GM12874 (cell line): ENCODE data around the gene CDK7.

Experiments
- TF ChIP-seq, protein P1 (sequence below): IDR thresholded peaks from 2 replicates; pipeline ENCODE4 v1.5.1; 2011; ENCODE audit warnings: low read depth, mild to moderate bottlenecking, control low read depth, low read length, moderate library complexity; ENCODE audit not compliant: insufficient read depth

CDK7 gene

DNA sequence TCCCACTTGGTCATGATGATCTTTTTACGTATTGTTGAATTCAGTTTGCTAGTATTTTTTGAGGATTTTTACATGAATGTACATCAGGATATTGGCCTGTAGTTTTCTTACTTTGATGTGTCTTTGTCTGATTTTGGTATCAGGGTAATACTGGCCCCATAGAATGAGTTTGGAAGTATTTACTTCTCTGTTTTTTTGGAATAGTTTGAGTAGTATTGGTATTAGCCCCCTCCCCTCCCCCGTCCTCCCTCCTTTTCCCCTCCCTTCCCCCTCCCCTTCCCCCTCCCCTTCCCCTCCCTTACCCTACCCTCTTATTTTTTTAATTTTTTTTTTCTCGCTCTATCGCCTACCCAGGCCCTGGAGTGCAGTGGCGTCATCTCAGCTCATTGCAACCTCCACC, 10.3 kb downstream of the CDK7 start:
- TF ChIP-seq, protein P1, sequence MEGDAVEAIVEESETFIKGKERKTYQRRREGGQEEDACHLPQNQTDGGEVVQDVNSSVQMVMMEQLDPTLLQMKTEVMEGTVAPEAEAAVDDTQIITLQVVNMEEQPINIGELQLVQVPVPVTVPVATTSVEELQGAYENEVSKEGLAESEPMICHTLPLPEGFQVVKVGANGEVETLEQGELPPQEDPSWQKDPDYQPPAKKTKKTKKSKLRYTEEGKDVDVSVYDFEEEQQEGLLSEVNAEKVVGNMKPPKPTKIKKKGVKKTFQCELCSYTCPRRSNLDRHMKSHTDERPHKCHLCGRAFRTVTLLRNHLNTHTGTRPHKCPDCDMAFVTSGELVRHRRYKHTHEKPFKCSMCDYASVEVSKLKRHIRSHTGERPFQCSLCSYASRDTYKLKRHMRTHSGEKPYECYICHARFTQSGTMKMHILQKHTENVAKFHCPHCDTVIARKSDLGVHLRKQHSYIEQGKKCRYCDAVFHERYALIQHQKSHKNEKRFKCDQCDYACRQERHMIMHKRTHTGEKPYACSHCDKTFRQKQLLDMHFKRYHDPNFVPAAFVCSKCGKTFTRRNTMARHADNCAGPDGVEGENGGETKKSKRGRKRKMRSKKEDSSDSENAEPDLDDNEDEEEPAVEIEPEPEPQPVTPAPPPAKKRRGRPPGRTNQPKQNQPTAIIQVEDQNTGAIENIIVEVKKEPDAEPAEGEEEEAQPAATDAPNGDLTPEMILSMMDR: no peak

DNA sequence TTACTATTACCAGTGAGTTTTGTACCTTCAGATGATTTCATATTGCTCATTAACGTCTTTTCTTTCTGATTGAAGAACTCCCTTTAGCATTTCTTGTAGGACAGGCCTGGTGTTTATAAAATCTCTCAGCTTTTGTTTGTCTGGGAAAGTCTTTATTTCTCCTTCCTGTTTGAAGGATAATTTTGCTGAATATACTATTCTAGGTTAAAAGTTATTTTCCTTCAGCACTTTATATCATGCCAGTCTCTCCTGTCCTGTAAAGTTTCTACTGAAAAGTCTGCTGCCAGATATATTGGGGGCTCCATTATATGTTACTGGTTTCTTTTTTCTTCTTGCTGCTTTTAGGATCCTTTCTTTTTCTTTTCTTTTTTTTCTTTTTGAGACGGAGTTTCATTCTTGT, 13.3 kb downstream of the CDK7 start:
- TF ChIP-seq, protein P1: no peak

DNA sequence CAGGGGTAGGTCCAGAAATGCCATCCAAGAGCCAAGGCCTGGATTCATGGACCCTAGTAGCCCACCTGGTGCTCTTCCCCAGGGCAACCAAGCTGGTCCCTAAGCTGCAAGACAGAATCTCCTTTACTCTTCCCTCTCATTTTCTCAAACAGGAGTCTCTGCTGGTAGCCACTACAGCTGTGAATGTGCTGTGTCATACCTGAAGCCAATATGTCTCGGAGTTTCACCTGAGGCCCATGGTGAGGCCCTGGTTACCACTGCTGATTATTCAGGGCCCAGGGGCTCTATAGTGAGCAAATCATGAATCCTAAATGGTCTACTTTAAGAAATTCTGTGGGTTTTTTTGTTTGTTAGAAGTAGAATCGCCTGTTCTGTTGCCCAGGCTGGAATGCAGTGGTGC, 15.9 kb downstream of the CDK7 start:
- TF ChIP-seq, protein P1: no peak

DNA sequence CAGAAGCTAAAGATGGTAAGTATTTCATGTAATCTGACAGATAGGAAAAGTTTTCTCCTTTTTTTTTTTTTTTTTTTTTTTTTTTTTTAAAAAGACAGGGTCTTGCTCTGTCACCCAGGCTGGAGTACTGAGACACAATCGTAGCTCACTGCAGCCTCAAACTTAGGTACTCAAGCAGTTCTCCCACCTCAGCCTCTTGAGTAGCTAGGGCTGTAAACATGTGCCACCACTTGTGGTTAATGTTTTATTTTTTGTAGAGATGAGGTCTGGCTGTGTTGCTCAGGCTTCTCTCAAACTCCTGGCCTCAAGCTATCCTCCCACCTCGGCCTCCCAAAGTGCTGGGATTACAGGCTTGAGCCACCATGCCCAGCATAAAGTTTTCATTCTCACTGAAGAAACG, 17.8 kb downstream of the CDK7 start:
- TF ChIP-seq, protein P1: no peak

DNA sequence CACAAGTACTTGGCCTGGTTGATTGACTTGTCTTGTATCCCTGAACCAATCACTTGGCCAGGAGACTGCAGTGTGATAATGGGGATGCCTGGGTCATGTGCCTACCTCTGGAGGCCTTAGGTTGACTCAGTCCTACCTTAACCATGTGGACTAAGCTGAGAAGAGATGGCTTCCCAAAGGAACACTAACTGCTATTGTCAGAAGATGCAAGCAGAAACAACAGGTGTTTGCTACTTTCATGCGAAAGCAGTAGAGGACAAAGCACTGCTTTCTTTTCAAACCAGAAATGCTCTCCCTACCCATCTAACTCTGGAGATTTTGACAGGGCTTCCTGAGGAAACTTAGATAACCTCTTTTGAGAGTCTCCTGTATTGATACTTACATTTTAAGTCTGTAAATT, 22.9 kb downstream of the CDK7 start:
- TF ChIP-seq, protein P1: no peak

DNA sequence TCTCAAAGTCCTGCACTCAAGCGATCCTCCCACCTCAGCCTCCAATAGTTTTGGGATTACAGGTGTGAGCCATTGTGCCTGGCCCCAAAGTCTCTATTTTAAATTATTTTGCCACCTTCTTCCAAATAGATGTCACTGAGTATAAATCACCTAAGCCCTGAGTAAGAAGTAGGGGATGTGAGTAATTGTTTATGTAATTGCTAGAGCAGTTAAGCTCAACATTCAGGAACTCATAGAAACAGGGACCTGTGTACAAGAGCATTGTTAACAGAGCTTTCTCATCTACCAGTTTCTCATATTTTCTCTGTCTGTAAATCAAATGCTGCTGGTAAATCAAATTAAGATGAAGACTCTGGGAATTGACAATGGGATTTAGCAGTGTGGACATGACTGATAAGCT, 26.3 kb downstream of the CDK7 start:
- TF ChIP-seq, protein P1: no peak

DNA sequence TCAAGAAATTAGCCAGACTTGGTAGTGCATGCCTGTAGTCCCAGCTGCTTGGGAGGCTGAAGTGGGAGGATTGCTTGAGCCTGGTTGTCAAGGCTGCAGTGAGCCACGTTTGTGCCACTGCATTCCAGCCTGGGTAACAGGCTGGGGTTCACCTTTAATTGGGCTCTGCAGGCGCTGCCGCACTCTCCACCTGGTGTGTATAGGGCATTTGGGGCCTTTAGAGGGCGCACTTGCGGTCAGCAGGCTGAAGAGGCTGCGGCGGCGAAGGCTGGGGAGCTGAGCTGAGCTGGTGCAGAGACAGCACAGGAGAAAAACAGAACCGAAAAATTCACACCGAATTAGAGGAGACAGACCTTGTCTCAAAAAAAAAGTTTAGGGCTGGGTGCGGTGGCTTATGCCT, 31.2 kb downstream of the CDK7 start:
- TF ChIP-seq, protein P1: peak; percentile 32; the same call in 1 of the 2 replicates

DNA sequence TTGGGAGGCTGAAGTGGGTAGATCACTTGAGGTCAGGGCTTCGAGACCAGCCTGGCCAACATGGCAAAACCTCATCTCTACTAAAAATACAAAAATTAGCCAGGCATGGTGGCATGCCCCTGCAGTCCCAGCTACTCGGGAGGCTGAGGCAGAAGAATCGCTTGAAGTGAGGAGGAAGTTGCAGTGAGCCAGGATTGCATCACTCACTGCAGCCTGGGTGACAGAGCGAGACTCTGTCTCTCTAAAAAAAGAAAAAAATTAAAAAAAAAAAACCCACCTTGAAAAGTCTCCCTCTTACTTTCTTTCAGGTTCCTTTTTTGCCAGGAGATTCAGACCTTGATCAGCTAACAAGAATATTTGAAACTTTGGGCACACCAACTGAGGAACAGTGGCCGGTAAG, 34.2 kb downstream of the CDK7 start:
- TF ChIP-seq, protein P1: no peak
